CD14-positive monocyte (primary cell): Measurements from ENCODE around the gene KISS1. TPM values are rescaled to one million over a fixed set of nuclear protein-coding genes. Genes with fewer than 3 reads are reported as not detected.

Experiments
- DNase-seq, 3 donors: peaks; one replicate each; pipeline ENCODE4 v3.0.0-alpha.2; 2011 to 2022
- H2AFZ ChIP-seq: 2 replicates; pipeline ENCODE4 v1.6.0; 2012; ENCODE audit warnings: mild to moderate bottlenecking, low read depth, low read length, inconsistent platforms; ENCODE audit not compliant: insufficient read depth, poor library complexity, severe bottlenecking
- H3K27ac ChIP-seq, 2 donors: 1 replicate in 1 of 2; 2 replicates in 1 of 2; pipeline ENCODE4 v1.5.1; 2012 to 2013; ENCODE audit warnings: low read length in 2 of 2, control low read depth in 1 of 2, inconsistent platforms in 1 of 2, low read depth in 1 of 2, mild to moderate bottlenecking in 1 of 2
- H3K27me3 ChIP-seq, 2 donors: one replicate each; pipeline versions ENCODE4 v1.6.0 to v1.6.1; 2011 to 2013; ENCODE audit warnings: low read length in 2 of 2; ENCODE audit not compliant: control insufficient read depth in 2 of 2, insufficient read depth in 2 of 2
- H3K36me3 ChIP-seq, 2 donors: replicated peaks in 1 of 2; 1 replicate in 1 of 2; 2 replicates in 1 of 2; pipeline versions ENCODE4 v1.5.1 to v1.6.1; 2012 to 2013; ENCODE audit warnings: low read length in 2 of 2, control low read depth in 1 of 2, inconsistent platforms in 1 of 2, mild to moderate bottlenecking in 1 of 2; ENCODE audit not compliant: insufficient read depth in 2 of 2, control insufficient read depth in 1 of 2
- H3K4me1 ChIP-seq, 2 donors: 1 replicate in 1 of 2; 2 replicates in 1 of 2; pipeline versions ENCODE4 v1.5.1 to v1.6.1; 2012 to 2013; ENCODE audit warnings: low read length in 2 of 2, control low read depth in 1 of 2, inconsistent platforms in 1 of 2, mild to moderate bottlenecking in 1 of 2, moderate library complexity in 1 of 2; ENCODE audit not compliant: insufficient read depth in 2 of 2, control insufficient read depth in 1 of 2
- H3K4me2 ChIP-seq: replicated peaks from 2 replicates; pipeline ENCODE3; 2012; ENCODE audit warnings: low read length, moderate library complexity, mild to moderate bottlenecking; ENCODE audit not compliant: poor library complexity, severe bottlenecking; ENCODE audit errors: extremely low read depth
- H3K4me3 ChIP-seq, 3 experiments: fragments of 200-600 bp in 1 of 3; sonication (generic) in 1 of 3; replicated peaks in 1 of 3; 1 replicate in 2 of 3; 2 replicates in 1 of 3; pipeline ENCODE4 v1.5.1; 2011 to 2013; ENCODE audit warnings: low read length in 3 of 3, mild to moderate bottlenecking in 3 of 3, control low read depth in 2 of 3, low read depth in 2 of 3, inconsistent platforms in 1 of 3, moderate library complexity in 1 of 3
- H3K79me2 ChIP-seq: 2 replicates; pipeline ENCODE4 v1.6.0; 2012; ENCODE audit warnings: mild to moderate bottlenecking, control low read depth, inconsistent platforms, low read length, moderate library complexity; ENCODE audit not compliant: insufficient read depth
- H3K9ac ChIP-seq: 2 replicates; pipeline ENCODE4 v1.6.0; 2017; ENCODE audit warnings: low read length, mild to moderate bottlenecking; ENCODE audit not compliant: insufficient read depth, poor library complexity, severe bottlenecking
- H3K9me3 ChIP-seq, 2 donors: replicated peaks in 1 of 2; 1 replicate in 1 of 2; 2 replicates in 1 of 2; pipeline versions ENCODE4 v1.5.1 to v1.6.1; 2012 to 2013; ENCODE audit warnings: low read length in 2 of 2, control low read depth in 1 of 2; ENCODE audit not compliant: control insufficient read depth in 1 of 2, insufficient read depth in 1 of 2
- H4K20me1 ChIP-seq: 2 replicates; pipeline ENCODE4 v1.6.0; 2012; ENCODE audit warnings: mild to moderate bottlenecking, low read length, control low read depth, moderate library complexity; ENCODE audit not compliant: insufficient read depth
- H3K27ac Mint-ChIP-seq, 7 donors: one replicate each; pipeline ENCODE4 v1.8.0; 2020; ENCODE audit warnings: mild to moderate bottlenecking in 7 of 7, mixed read lengths in 7 of 7, moderate library complexity in 6 of 7, inconsistent platforms in 2 of 7
- H3K27me3 Mint-ChIP-seq, 3 donors: one replicate each; pipeline ENCODE4 v1.8.0; 2021 to 2022; ENCODE audit warnings: low read depth in 3 of 3, mild to moderate bottlenecking in 3 of 3, mixed read lengths in 3 of 3, moderate library complexity in 3 of 3, inconsistent platforms in 1 of 3
- H3K36me3 Mint-ChIP-seq, 2 donors: one replicate each; pipeline ENCODE4 v1.8.0; 2020; ENCODE audit warnings: mixed read lengths in 2 of 2, inconsistent platforms in 1 of 2, mild to moderate bottlenecking in 1 of 2
- H3K4me1 Mint-ChIP-seq: one replicate; pipeline ENCODE4 v1.8.0; 2020; ENCODE audit warnings: mild to moderate bottlenecking, mixed read lengths
- H3K4me3 Mint-ChIP-seq, 2 donors: one replicate each; pipeline ENCODE4 v1.8.0; 2020; ENCODE audit warnings: mild to moderate bottlenecking in 2 of 2, mixed read lengths in 2 of 2, moderate library complexity in 1 of 2
- H3K9me3 Mint-ChIP-seq, 7 donors: one replicate each; pipeline ENCODE4 v1.8.0; 2020 to 2022; ENCODE audit warnings: mixed read lengths in 7 of 7, mild to moderate bottlenecking in 6 of 7, moderate library complexity in 6 of 7, inconsistent platforms in 2 of 7
- CTCF ChIP-seq: fragments of 200-600 bp; IDR thresholded peaks from one replicate; pipeline ENCODE4 v1.8.0; 2022; ENCODE audit warnings: antibody characterized with exemption, mild to moderate bottlenecking
- WGBS: methylation state at CpG from one replicate; pipeline ENCODE4 v1.1.5; 2013; ENCODE audit warnings: missing lambda C conversion rate; ENCODE audit not compliant: insufficient coverage; 5-methylcytosine and 5-hydroxymethylcytosine counted together
- intact Hi-C, 2 donors: fragments of 100-400 bp; cut with micrococcal nuclease; formaldehyde crosslinking; loops; one replicate each; pipeline versions ENCODE4 v1.15.0 to v1.15.1; 2023
- polyA plus RNA-seq, 3 donors: library from polyadenylated mRNA; depleted of rRNA in 1 of 3; unstranded in 2 of 3; stranded (reverse) in 1 of 3; fragments of 300-500 nt in 2 of 3; fragments of >200 nt in 1 of 3; fragmentation: Illumina TruSeq in 2 of 3; gene quantifications; 1 replicate in 2 of 3; 2 replicates in 1 of 3; pipeline ENCODE4 v1.2.3, GENCODE V29; 2012 to 2021

The KISS1 gene
- polyA plus RNA-seq, 3 donors = not detected

- Histone ChIP-seq H3K4me1 (no peaks in the 10 kb centered on the region), H4K20me1 (no peaks in the 10 kb centered on the region), H3K27ac (no peak overlapping the region), H3K79me2 (no peaks in the 10 kb centered on the region), H3K4me2 (no peak overlapping the region), H3K27me3 (no peaks in the 10 kb centered on the region), H3K9me3 (no peaks in the 10 kb centered on the region), H2AFZ (no peak overlapping the region), H3K36me3 (no peaks in the 10 kb centered on the region), H3K9ac (no peak overlapping the region), H3K4me3 (no peak overlapping the region)
- Mint-ChIP-seq H3K9me3 (peaks cover 0 to 2% (median 0%) of the 10 kb centered on the region in 7 donors), H3K27ac (no peak overlapping the region), H3K36me3 (no peaks in the 10 kb centered on the region), H3K4me1 (peaks cover 6% of the 10 kb centered on the region), H3K4me3 (no peak overlapping the region), H3K27me3 (peaks cover 0 to 6% (median 6%) of the 10 kb centered on the region in 3 donors)
- DNase-seq = no peak
- intact Hi-C loops = no loop called here
- TF ChIP-seq CTCF = no peak
- WGBS = 82% methylated on average over 5 of the region's 8 CpGs
Measured at GRCh38 chr1:204224655-204225054, 28.4 kb upstream of the KISS1 start.

- intact Hi-C loops = no loop called here
- Histone ChIP-seq H3K27ac (no peak overlapping the region), H2AFZ (no peak overlapping the region), H3K4me3 (no peak overlapping the region), H4K20me1 (no peaks in the 10 kb centered on the region), H3K79me2 (no peaks in the 10 kb centered on the region), H3K9me3 (no peaks in the 10 kb centered on the region), H3K9ac (no peak overlapping the region), H3K27me3 (no peaks in the 10 kb centered on the region), H3K4me1 (no peaks in the 10 kb centered on the region), H3K4me2 (no peak overlapping the region), H3K36me3 (no peaks in the 10 kb centered on the region)
- 97% methylated on average over 13 of the region's 17 CpGs for WGBS
- no peak for DNase-seq
- peaks cover 0 to 2% (median 0%) of the 10 kb centered on the region in 7 donors for H3K9me3 Mint-ChIP-seq
- TF ChIP-seq CTCF = no peak
- peaks cover 6% of the 10 kb centered on the region for H3K4me1 Mint-ChIP-seq
- H3K27ac Mint-ChIP-seq = no peak overlapping the region
- no peaks in the 10 kb centered on the region for H3K36me3 Mint-ChIP-seq
- H3K4me3 Mint-ChIP-seq = no peak overlapping the region
- H3K27me3 Mint-ChIP-seq = peaks cover 0 to 6% (median 1%) of the 10 kb centered on the region in 3 donors
Measured at GRCh38 chr1:204223129-204223860, 27.0 kb upstream of the KISS1 start.
